ENCODE measurements around the gene IL9.

- TF ChIP-seq CTCF (IDR thresholded peaks at IDR 0.05) (no peak), POLR2A (IDR thresholded peaks at IDR 0.05) (no peak)
Measured at GRCh38 chr5:135843571-135844337, 51.9 kb downstream of the IL9 start.

Measured in body of pancreas (tissue), 4 donors.